HEK293 (cell line): Measurements from ENCODE around the gene FBXL13.
A peak's percentile ranks its signal among the peaks of the same experiment; 100 is the strongest.

Experiments used
- CTCF ChIA-PET: fragments of 350-600 bp; formaldehyde crosslinking; extraction: SDS; loops from one replicate; lab custom pipeline; 2021; ENCODE audit warnings: antibody characterized with exemption; lab: Yijun Ruan, JAX
- POLR2A ChIA-PET: fragments of 300-600 bp; formaldehyde crosslinking; extraction: SDS; loops from one replicate; lab custom pipeline; 2020; ENCODE audit warnings: antibody characterized with exemption, inconsistent platforms; lab: Yijun Ruan, JAX
- H3K27ac ChIP-seq: fragments of 200-500 bp; sonication (Bioruptor generic); 2 replicates; pipeline ENCODE4 v1.5.1; 2014; ENCODE audit warnings: low read depth, low read length, control low read depth, inconsistent platforms; ENCODE audit errors: extremely low read depth
- H3K36me3 ChIP-seq, 2 experiments: fragments of 200-500 bp in 1 of 2; sonication (Bioruptor generic) in 1 of 2; 1 replicate in 1 of 2; 2 replicates in 1 of 2; pipeline ENCODE4 v1.5.1; 2014 to 2017; ENCODE audit warnings: inconsistent platforms in 2 of 2, low read length in 2 of 2; ENCODE audit not compliant: control insufficient read depth in 2 of 2, insufficient read depth in 1 of 2
- H3K4me1 ChIP-seq: fragments of 200-500 bp; sonication (Bioruptor generic); 2 replicates; pipeline ENCODE4 v1.5.1; 2014; ENCODE audit warnings: mild to moderate bottlenecking, low read length, inconsistent platforms; ENCODE audit not compliant: control insufficient read depth, insufficient read depth
- H3K4me3 ChIP-seq: 2 replicates; pipeline ENCODE4 v1.5.1; 2011; ENCODE audit warnings: low read depth, mild to moderate bottlenecking, control low read depth, low read length, moderate library complexity
- H3K9me3 ChIP-seq: fragments of 200-500 bp; sonication (Bioruptor generic); 2 replicates; pipeline ENCODE4 v1.5.1; 2014; ENCODE audit warnings: low read depth, low read length, inconsistent platforms; ENCODE audit not compliant: control insufficient read depth, insufficient read depth
- FEZF1 ChIP-seq: fragments of 450-650 bp; formaldehyde crosslinking; IDR thresholded peaks from 2 replicates; pipeline ENCODE4 v1.5.1; 2016; ENCODE audit warnings: missing biosample characterization, missing genetic modification characterization
- KLF10 ChIP-seq: fragments of 450-650 bp; IDR thresholded peaks from 2 replicates; pipeline ENCODE4 v1.5.1; 2018; ENCODE audit warnings: missing biosample characterization, mild to moderate bottlenecking, missing genetic modification characterization
- KLF9 ChIP-seq: fragments of 450-650 bp; formaldehyde crosslinking; IDR thresholded peaks from 2 replicates; pipeline ENCODE4 v1.5.1; 2016; ENCODE audit warnings: missing biosample characterization, missing genetic modification characterization, low read depth
- PATZ1 ChIP-seq: fragments of 450-650 bp; formaldehyde crosslinking; IDR thresholded peaks from 2 replicates; pipeline ENCODE4 v1.5.1; 2016; ENCODE audit warnings: missing biosample characterization, missing genetic modification characterization
- SP2 ChIP-seq: fragments of 450-650 bp; formaldehyde crosslinking; IDR thresholded peaks from 2 replicates; pipeline ENCODE4 v1.5.1; 2016; ENCODE audit warnings: missing biosample characterization, missing genetic modification characterization
- TRIM28 ChIP-seq: IDR thresholded peaks from 2 replicates; pipeline ENCODE4 v1.6.1; 2011; ENCODE audit warnings: low read length, control low read depth, borderline replicate concordance
- TSHZ1 ChIP-seq: fragments of 450-650 bp; formaldehyde crosslinking; IDR thresholded peaks from 2 replicates; pipeline ENCODE4 v1.5.1; 2016; ENCODE audit warnings: missing biosample characterization, missing genetic modification characterization, borderline replicate concordance
- YY2 ChIP-seq: fragments of 450-650 bp; formaldehyde crosslinking; IDR thresholded peaks from 2 replicates; pipeline ENCODE4 v1.5.1; 2016; ENCODE audit warnings: missing biosample characterization, missing genetic modification characterization
- ZBTB44 ChIP-seq: fragments of 450-650 bp; IDR thresholded peaks from 2 replicates; pipeline ENCODE4 v1.5.1; 2018; ENCODE audit warnings: missing biosample characterization, mild to moderate bottlenecking, missing genetic modification characterization
- ZNF202 ChIP-seq: fragments of 450-650 bp; formaldehyde crosslinking; IDR thresholded peaks from 2 replicates; pipeline ENCODE4 v1.5.1; 2016; ENCODE audit warnings: missing biosample characterization, missing genetic modification characterization, borderline replicate concordance
- ZNF26 ChIP-seq: fragments of 450-650 bp; formaldehyde crosslinking; IDR thresholded peaks from 2 replicates; pipeline ENCODE4 v1.5.1; 2016; ENCODE audit warnings: missing biosample characterization, missing genetic modification characterization
- ZNF302 ChIP-seq: fragments of 450-650 bp; formaldehyde crosslinking; IDR thresholded peaks from 2 replicates; pipeline ENCODE4 v1.5.1; 2016; ENCODE audit warnings: missing biosample characterization, missing genetic modification characterization, low read depth
- ZNF362 ChIP-seq: fragments of 450-650 bp; formaldehyde crosslinking; IDR thresholded peaks from 2 replicates; pipeline ENCODE4 v1.5.1; 2016; ENCODE audit warnings: missing biosample characterization, missing genetic modification characterization
- ZNF768 ChIP-seq: fragments of 450-650 bp; formaldehyde crosslinking; IDR thresholded peaks from 2 replicates; pipeline ENCODE4 v1.5.1; 2018; ENCODE audit warnings: missing biosample characterization, mild to moderate bottlenecking, missing genetic modification characterization

FBXL13 gene

GRCh38 chr7:102916426-102916825 lies 158.2 kb downstream of the FBXL13 start:
- Histone ChIP-seq H3K4me3 (no peak overlapping the region), H3K27ac (no peak overlapping the region), H3K4me1 (peaks cover 10% of the 10 kb centered on the region; the same call in 1 of the 2 replicates), H3K36me3 (no peaks in the 10 kb centered on the region)
- POLR2A ChIA-PET: no interaction called here
- CTCF ChIA-PET: interaction anchor here (0.6 to 0.7 kb wide), 3 partner anchors 11 to 1672 kb away, joined by 3 to 4 read pairs (median 3); no protein-coding TSS in a partner anchor
- TF ChIP-seq ZNF302 (tag by site-specific recombination) (no peak), ZBTB44 (tag by site-specific recombination) (no peak)
- TF ChIP-seq, all 188 proteins: peak for 0
- no peaks in the 10 kb centered on the region for H3K9me3 ChIP-seq

GRCh38 chr7:102914585-102914984 lies 160.0 kb downstream of the FBXL13 start:
- Histone ChIP-seq H3K4me3 (no peak overlapping the region), H3K36me3 (no peaks in the 10 kb centered on the region), H3K9me3 (no peaks in the 10 kb centered on the region), H3K27ac (no peak overlapping the region), H3K4me1 (peaks cover 10% of the 10 kb centered on the region; the same call in 1 of the 2 replicates)
- ChIA-PET POLR2A (no interaction called here), CTCF (interaction anchor here (0.5 kb wide), 1 partner anchor 159 kb away, joined by 3 read pairs; no protein-coding TSS in a partner anchor)
- no peak for TF ChIP-seq TRIM28
- TF ChIP-seq KLF9 (tag by site-specific recombination): peak; percentile 44; the same call in 1 of the 2 replicates
- 0 out of 2 replicates have a peak, but pooled peaks have one; percentile 23 for TF ChIP-seq KLF10 (tag by site-specific recombination)

GRCh38 chr7:102913826-102914225 lies 160.8 kb downstream of the FBXL13 start:
- H3K27ac ChIP-seq: no peak overlapping the region
- H3K36me3 ChIP-seq: no peaks in the 10 kb centered on the region
- peaks cover 10% of the 10 kb centered on the region; the same call in 1 of the 2 replicates for H3K4me1 ChIP-seq
- H3K4me3 ChIP-seq: no peak overlapping the region
- no peaks in the 10 kb centered on the region for H3K9me3 ChIP-seq
- TF ChIP-seq TSHZ1 (tag by site-specific recombination) (no peak), ZNF362 (tag by site-specific recombination) (no peak), ZNF26 (no peak)
- TF ChIP-seq, all 188 proteins: peak for 0
- ChIA-PET CTCF (interaction anchor here (0.8 kb wide), 1 partner anchor 78 kb away, joined by 3 read pairs; no protein-coding TSS in a partner anchor), POLR2A (no interaction called here)

GRCh38 chr7:102912742-102913141 lies 161.9 kb downstream of the FBXL13 start, which contains the start of gene LRRC17:
TSS of gene LRRC17 (plus strand) at chr7:102913000. CDS start at chr7:102933914, 20,914 bp downstream.
- POLR2A ChIA-PET: no interaction called here
- no peak for TF ChIP-seq YY2 (tag by site-specific recombination)
- TF ChIP-seq PATZ1 (tag by site-specific recombination): peak; percentile 63; the same call in 1 of the 2 replicates
- TF ChIP-seq SP2 (tag by site-specific recombination): 0 out of 2 replicates have a peak, but pooled peaks have one; percentile 17
- TF ChIP-seq ZNF768 (tag by site-specific recombination): no peak
- no peak for TF ChIP-seq ZNF202 (tag by site-specific recombination)
- peak; percentile 12; the same call in 1 of the 2 replicates for TF ChIP-seq FEZF1 (tag by site-specific recombination)

More at GRCh38 chr7:102912742-102913141, 161.9 kb downstream of the FBXL13 start, which contains the start of gene LRRC17:
- H3K4me3 ChIP-seq: no peak within 1 kb of the TSS
- no peak within 1 kb of the TSS; the same call in 1 of the 2 replicates for H3K27ac ChIP-seq
- no peaks in the 10 kb centered on the region for H3K9me3 ChIP-seq
- H3K4me1 ChIP-seq: peaks cover 10% of the 10 kb centered on the region; the same call in 1 of the 2 replicates
- CTCF ChIA-PET: interaction anchor here (0.6 to 0.9 kb wide), 3 partner anchors 27 to 401 kb away, joined by 3 to 5 read pairs (median 4); no protein-coding TSS in a partner anchor
- no peaks in the 10 kb centered on the region for H3K36me3 ChIP-seq
